DMS53 treated with DMSO at 0.1 percent for 48 hours (cell line): ENCODE data around the gene NUP210L.
A peak's percentile ranks its signal among the peaks of the same experiment; 100 is the strongest.

Experiments used
- DNase-seq: peaks from one replicate; lab custom pipeline; 2025; ENCODE audit not compliant: unreplicated experiment; lab: John Stamatoyannopoulos, UW

The NUP210L gene

DNA sequence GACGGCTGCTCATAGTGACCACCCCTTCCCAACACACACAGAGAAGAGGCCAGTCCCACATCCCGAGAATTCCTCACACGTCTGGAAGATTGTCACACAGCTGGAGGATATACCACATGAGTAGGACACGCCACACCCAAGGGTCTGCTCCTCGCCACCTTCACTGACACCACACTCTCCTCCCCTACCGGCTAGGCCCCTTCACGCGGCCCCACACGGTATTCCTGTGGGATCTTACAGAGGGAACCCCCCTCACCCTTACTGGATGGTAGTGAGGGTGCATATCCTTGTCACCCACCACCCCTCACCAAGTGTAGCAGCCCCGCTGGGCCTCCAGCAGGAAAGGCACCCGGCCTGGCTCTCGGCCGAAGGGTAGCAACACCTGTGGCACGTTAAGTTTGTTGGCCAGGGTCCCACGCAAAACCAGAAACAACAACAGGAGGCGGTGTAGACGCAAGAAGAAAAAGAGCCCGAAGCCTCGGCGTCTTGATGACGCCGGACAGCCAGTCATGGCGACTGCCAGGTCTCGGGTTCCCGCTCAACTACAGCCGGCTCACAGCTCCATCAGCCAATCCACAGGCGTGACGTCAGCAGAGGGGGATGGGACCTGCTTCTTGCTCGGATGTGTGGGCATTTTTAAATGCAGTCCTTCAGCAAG, at the start of gene NUP210L:
NUP210L (minus strand) TSS at position 540 of the 658 bp plus-strand sequence.
- DNase-seq = peak; percentile 74

DNA sequence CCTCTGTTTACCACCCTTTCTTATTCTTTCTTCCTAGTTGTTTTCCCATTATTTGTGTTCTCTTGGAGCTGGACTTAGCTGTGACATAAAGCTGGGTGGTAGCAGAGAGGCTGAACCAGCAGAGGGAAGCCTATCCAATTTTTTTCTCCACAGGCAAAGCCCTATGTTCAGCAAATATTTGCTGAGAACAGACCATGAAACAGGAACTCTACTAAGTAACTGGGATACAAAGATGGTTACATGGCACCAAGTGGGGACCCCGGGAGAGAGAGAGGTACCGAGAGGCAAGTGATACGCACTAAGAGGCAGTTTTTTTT, 44.6 kb upstream of the NUP210L start:
- DNase-seq = peak; percentile 60

DNA sequence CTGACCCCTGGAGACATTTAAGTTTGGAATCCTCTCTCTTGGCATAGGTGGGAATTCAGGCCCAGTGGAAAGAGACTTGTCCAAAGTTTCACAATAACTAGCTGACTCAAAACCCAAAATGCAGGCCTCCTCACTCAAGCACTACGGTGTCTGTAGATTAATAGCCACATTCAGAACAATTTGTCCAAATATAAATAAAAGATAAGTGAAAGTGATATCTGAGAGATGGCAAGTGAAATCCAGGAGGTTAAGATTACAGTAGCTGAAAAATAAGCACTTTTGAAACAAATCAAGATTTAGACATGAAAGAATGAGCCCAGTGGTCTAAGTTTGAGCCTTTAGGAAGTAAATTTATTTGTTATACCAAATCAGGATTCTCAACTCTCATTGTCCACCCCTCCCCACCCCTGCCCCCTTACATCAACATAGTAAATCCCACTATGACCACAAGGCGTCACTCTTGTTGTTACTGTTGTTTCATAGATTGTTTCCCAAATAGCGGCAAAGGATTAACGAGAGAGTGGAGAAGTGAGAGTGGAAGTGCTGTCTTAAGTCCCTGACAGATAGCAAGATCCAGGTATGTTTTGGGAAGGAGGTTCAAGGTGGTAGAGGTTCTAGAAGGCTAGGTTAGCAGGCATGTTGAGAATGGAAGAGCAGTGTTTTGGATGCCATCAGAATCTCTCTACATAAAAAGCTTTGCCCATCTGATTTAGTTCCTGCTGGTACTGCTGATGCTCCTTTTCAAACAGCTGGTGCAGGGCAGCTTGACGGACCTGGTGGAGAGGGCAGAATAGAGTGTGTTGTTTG, 44.1 kb upstream of the NUP210L start:
- DNase-seq = peak; percentile 72

DNA sequence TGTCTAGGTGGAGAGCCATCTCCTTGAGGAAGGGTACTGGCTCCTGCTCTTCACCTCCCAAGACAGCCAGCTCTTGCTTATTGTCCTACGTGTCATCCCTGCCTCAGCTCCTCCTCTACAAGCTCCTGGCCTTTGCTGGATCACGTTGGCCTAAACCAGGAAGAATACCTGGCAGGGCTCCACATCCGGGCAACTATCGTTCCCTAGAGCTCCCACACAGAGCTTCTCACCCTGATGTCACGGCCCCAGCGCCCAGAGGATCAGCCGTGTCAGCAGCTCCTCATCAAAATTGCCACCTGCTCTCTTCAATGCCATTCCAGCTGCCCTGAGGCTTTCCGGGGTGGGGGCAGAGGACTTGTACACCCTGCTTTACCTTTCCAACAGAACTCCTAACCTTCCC, 38.9 kb upstream of the NUP210L start:
- DNase-seq = peak; percentile 80

DNA sequence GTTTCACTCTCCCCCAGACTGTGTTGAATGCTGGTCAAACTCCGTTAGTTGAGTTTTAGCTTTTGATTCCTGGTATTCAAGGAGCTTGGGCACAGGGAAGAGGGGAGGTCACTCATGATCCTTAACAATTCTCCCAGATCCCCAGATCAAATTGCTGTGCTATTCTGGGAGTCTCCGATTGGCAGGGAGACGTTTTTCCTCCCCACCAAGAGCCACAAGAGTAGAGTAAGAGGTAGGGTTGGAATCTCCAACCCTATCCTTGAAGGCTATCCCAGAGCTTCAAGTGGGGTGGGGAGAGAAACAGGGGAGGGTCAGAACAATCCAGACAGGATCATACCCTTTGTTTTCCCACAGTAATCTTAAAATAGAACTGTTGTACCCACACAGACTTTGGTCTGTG, 37.6 kb upstream of the NUP210L start:
- DNase-seq = no peak

DNA sequence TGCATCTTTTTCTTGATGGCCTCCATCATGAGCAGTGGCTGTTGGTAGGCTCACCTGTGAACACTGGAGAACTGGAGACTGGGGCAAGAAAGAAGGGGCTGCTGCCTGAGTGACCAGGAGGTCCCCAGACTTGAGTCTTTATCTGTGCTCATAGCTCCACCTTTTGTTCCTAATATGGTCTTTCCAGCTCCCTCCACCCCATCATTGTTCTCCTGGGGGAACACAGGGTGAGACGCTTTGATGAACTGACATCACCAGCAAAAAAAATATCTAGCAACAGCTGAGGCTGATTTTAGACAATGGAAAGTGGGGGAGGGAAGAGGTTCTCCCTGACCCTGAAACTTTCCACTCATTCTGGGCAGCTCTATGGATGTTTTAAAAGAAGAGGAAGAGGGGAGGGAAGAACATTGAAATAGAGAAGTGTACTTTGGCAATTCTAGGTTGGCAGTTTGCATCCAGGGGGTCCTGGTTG, 37.2 kb upstream of the NUP210L start, which contains the start of gene TPM3:
TPM3 (minus strand) TSS at position 111 of the 472 bp plus-strand sequence; CDS start at position 29, 82 bp downstream.
- no peak for DNase-seq

DNA sequence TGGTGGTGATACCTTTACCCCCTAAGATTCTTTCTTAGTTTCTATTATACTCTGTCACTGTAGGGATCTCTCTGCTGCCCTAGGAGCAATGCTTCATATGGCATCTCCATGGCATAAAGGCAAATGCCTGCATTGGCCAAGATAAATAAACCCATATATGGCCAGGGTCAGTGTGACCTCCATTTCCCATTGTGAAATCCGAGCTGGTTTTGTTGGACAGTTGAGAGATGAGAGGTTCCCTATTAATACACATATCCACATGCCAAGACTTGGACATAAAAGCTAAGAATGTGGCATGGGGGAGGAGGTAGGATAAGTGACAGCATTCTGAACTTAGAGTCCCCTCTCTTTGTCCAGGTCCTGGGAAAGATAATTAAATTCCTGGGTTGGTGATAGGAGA, 35.7 kb upstream of the NUP210L start:
- DNase-seq = no peak

DNA sequence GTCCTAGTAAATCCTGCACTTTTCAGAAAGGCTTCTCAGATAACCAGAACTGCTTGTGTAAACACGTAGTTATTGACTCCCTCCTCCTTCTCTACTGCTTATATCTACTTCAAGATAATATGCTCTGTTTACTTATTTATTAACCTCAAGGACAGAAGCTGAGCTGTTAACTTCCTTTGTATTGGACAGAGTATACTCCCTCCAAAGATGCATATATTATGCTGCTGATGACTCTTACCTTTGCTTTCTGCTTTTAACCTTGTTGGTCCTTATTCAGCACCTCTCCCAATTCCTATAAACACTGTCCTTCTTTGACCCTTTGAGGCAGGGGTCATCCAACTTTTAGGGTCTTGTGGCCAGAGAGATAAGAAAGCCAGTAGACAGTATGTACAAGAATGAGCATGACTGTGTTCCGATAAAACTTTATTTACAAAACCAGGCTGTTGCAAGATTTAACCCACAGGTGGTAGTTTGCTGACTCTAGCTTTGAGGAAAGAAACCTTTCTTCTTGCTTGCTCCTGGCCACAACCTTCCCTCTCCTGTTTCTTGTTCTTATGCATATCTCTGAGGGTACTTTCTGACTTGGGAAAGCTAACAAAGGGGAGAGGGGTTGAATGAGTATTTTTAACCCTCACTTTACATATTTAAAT, 32.1 kb upstream of the NUP210L start:
- peak; percentile 15 for DNase-seq

DNA sequence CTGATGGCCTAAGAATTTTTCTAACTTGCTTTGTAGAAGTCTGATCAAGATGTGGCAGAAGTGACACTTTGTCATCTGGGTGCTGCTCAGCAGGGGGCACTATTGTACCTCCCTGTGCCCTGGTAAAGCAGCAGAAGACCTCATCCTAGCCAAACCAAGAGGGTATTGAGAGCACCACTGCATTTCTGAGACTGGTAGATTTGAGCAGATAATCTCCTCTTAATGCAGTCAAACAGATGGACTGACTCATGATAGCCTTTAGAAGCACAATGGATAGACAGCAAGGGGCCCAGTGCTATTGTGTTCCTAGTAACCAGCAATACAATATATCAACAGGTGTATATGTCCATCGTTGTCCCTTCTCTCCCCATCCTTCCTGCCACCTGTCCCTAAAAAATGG, 31.3 kb upstream of the NUP210L start:
- DNase-seq = peak; percentile 82

DNA sequence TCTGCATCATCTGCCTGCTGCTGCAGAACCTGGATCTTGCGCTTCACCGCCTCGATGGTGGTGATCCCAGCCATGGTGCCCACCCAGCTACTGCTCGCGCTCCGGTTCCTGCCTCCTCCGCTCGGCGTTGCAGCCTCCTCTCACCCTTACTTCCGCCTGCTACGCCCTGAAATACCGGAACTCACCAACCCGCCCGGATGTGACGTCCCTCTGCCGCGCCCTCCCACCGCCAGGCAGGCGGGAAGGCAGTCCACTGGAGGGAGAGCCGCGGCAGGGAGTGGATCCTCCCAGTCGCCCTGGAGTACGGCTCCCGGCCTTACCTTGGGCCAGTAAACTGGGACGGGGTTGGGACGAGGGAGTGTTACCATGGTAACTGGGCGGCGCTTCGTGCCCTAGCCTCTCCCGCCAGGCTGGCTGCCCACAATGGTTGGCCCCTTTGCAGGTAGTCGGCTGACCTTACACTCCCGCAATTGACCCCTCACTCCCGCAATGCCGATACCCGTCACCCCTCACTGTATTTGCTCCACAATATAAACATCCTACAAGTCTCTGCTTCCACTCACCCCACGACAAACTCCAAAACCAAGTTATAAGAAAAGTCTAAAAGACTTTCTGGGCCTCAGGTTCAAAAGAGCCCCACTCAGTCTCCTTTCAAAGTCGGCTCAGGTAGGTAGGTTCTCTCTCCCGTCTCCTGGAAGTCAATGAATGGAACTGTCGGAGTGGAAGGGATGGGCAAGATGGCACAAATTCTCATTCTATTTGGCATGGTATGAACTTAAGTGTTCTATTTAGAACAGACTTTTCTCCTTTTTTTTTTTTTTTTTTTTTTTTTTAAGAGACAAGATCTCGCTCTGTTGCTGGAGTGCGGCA, 28.4 kb upstream of the NUP210L start:
- DNase-seq = peak; percentile 97

DNA sequence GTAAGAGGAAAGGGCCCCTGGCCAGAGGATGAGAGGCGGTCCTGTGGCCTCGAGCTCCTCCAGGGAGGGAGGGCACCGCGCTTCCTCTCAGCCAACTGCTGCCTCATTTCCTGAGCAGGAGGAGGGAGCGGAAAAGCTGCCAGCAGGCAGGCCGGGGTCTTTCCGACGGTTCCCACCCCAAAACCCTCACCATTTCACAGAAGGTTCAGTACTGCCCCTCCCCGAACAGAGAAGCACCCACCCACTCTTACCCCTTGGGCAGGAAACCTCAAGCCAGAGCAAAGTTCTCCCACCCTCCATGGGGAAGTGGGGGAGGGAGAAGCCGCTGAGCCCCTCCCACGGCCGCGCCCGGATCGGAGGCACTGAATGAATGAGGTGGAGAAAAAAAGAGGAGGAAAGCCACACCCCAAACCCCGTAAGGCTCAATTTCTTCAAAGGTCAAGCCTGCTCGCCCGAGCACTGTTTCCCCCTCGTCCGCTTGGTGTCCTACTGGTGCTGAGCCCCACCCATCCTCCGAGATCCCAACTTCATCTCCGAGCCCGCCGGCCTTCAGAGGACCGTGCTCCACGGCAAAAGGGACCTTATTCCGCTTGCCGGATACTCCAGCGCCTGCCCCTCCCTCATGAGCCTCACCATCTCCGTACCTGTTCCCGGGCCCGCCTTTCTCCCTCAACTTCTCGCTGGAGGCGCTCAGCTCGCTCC, 27.6 kb upstream of the NUP210L start:
- DNase-seq = peak; percentile 38

DNA sequence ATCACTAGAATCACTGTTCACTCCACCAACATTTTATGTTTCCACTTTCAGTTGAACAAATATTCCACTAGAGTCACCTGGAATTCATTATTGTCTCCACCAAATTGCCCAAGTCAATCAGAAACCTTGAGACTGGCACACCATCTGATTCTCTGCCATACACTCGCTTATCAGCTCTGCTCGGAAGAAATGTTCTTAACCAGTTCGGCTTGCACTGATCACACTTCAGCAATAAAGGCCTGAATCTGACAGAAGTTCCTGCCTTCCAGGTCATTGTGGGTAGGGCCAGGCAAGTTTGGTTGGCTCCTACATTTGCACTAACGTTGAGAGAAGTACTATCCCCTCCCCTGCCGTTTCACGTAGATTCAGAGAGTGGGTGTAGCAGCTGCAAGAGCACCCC, 27.1 kb upstream of the NUP210L start:
- DNase-seq = no peak

DNA sequence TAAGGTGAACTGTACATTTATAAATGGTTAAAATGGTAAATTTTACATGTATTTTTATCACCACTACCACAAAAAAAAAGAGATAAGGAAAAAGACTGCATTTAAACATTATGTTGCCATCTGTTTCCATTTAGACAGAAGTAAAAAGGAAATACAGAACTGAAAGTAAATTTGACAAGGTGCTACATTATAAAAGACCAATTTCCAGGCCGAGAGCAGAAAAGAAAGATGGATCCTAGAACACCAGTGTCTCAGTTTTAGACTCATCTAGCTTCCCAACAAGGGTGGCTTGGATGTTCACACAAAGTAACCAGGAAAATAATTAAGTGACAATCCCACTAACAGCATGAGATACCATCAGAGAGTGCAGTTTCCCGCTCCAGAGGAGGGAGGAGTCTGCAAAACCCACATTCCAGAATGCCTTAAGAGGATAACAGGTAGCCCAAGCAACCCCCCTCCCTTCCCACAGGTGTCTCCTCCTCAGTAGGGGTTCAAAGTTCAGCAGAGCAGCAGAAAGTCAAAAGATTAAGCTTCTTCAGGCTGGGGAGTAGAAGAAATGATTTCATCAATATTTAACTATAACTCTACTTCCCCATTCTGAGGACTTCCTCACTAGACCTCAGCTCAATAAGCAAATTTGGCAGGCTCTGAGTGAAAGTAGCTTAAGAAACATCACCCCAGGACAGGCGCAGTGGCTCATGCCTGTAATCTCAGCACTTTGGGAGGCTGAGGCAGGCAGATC, 25.2 kb upstream of the NUP210L start:
- no peak for DNase-seq

DNA sequence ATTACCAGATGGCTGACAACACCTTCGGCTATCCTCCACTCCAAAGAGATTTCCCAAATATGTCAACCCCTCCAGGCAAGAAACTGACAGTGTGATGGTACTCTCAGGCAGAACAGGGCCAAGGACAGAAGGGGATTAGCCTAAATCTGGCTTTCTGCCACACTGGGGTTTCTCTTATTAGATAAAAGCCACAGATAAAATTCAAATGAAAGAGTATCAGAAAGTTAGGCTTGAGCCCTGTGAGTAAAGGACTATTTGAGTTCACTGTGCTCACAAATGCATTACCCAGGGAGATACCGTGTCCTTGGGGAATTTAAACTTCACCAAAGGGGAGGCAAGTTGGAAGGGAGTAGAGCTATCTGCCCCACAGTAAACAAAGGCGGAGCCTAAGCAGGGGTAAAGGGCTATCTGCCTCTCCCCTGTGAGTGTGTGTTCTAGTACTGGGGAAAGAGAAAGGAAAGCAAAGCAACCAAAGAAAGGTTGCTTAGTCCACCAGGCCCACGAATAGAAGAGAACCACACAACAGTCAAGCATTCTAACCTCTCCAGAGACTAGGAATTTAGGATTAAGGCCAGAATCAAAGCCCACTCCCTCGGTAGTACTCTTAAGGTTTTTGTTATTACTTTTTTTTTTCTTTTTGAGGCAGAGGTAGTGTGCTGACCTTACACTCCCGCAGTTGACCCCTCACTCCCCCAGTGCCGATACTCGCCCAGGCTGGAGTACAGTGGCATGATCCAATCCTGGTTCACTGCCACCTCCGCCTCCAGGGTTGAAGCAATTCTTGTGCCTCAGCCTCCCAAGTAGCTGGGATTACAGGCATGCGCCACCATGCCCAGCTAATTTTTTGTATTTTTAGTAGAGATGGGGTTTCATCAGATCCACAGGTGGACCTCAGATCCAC, 24.3 kb upstream of the NUP210L start:
- no peak for DNase-seq

DNA sequence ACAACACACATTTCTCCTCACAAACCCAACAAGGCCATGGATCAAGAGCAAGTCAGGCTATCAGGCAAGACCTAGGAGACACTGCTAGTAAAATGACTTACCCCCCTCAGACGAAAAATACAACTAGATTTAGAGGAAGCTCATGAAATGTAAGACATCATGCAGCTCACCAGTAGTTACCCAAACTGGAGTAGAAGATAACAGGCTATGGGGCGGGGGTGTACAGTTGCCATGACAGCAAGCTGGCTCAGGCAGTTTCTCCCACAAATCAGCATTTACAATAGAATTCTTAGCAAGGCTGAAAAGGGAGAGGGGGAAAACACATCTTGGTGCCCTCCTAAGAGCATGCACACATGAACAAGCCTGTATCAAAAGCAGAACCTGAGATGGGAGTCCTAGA, 23.1 kb upstream of the NUP210L start:
- DNase-seq = no peak

DNA sequence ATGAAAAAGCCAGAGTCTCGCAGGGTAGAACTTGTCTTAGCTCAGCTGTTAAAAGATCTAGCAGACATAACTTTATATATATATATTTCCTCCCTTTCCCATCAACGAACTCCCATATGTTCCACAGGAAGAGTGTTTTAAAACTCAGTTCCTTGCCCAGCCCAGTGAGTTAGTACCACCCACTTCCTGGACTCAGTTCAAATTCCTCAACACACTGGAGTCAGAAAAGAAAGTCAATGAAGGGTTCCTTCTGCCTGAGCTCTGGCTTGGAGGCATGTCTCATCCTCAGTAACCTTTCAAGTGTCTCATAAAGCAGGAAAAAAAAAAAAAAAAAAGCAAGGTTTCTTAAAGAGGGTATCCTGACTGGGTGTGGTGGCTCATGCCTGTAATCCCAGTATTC, 21.5 kb upstream of the NUP210L start:
- no peak for DNase-seq

DNA sequence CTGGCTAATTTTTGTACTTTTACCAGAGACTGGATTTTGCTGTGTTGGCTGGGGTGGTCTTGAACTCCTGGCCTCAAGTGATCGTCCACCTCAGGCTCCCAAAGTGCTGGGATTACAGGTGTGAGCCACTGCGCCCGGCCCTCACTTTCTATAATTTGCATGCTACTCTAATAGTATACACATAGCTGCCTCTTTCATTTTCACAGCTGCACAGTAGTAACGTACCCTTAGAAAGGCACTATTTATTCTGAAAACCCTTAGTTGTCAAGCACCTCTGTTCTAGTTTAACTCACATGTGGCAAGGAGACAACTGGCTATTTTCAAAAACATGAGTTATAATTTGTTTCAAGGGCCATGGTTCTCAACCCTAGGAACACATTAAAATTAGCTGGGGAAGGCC, 19.8 kb upstream of the NUP210L start:
- no peak for DNase-seq

DNA sequence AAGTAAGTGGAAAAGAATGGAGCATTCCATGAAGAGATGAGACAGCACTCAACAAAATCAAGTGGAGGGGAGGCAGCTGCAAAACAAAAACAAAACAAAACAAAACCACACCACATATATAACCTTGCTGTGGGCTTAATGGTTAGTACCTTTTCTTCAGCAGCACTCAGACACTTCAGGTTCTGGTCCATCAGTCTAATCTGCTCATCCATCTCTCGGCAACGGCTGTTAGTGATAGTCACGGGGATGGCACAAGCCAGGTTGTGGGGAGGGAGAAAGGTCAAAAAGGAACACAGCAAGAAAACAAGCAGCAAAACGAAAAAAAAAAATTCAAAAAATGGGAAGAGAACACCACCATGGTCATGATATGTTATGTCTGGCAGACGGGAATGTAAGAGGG, 17.0 kb upstream of the NUP210L start:
- DNase-seq = no peak

DNA sequence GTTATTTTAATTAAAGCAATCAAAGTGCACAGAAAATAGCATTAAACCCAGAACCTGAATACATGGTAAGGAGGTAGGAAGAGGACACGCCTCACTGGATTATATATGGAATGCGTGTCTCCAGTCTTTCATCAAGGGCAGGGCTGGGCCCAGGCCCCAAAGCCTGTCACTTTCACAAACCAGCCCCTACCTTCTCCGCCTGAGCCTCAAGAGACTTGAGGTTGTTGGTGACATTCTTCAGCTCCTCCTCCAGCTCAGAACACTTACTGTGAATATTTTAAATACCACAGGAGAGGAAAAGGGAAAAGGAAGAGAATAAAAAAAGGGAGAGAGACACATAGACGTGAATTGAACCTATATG, 16.3 kb upstream of the NUP210L start:
- DNase-seq = no peak
